ENCODE measurements around the gene UQCC5.

Gene UQCC5

DNA sequence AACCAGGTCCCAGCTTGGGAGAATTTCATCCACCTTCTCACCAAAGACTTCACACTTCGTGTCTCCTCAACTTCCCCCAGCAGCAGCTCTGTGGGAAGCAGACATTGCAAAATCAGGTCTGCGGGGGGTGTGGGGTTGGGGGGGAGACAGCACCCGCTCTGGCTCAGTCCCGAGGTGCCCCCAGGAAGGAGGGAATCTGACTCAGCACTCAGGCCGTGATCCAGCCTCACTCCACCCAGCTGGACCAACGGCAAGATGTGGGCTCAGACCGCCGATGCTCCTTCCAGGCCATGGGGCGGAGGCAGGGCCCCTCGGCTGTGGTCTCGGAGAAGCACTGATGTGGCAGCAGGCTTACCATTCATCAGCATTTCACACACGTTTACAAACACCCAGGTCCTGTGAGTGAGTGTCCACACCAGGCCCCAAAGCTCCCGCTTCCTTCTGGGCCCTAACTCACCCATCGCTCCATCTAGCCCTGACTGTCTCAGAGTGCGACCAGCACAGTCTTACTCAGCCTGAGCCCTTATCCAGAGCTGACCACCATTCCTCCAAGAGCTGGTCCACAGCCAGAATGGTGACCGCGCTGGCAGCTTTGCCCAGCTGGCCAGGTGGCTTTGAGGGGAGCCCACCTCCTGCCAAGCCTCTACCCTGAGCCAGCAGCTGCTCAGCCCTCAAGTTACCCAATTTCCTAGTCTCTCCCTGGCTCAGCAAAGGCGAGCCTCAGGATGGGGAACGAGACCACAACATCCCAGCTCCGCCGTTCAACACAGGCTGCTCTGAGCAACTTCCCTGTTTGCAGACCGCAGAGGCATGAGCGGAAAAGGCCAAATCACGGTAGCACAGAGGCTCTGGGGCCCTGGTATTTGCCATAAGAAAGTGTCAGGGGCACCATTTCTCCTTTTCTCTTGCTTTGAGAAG, 38.0 kb upstream of the UQCC5 start:
- Mint-ChIP-seq H3K4me3 (no peak overlapping the region), H3K4me1 (ENCODE audit: low read depth) (no peaks in the 10 kb centered on the region), H3K9me3 (no peaks in the 10 kb centered on the region), H3K27ac (no peak overlapping the region), H3K36me3 (ENCODE audit: low read depth) (no peaks in the 10 kb centered on the region), H3K27me3 (no peaks in the 10 kb centered on the region)
- DNase-seq = no peak

DNA sequence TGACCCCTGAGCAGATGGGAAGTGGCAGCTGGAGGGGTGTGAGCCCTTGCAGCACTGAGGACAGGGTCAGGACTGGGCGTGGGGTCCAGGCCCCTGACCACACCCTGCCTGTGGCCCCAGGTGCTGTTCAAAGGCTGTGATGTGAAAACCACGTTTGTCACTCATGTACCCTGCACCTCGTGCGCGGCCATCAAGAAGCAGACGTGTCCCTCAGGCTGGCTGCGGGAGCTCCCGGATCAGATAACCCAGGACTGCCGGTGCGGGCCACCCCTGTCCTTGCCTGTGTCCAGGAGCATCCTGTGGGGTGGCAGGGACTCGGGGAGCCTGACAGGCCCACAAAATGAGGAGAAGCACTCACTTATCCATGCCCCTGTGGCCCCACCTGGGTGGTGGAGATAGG, 35.4 kb upstream of the UQCC5 start:
- Mint-ChIP-seq H3K4me3 (no peak overlapping the region), H3K4me1 (ENCODE audit: low read depth) (no peaks in the 10 kb centered on the region), H3K9me3 (no peaks in the 10 kb centered on the region), H3K27ac (no peak overlapping the region), H3K27me3 (no peaks in the 10 kb centered on the region), H3K36me3 (ENCODE audit: low read depth) (no peaks in the 10 kb centered on the region)
- DNase-seq = no peak

GRCh38 chr3:52502001-52502400, 34.4 kb upstream of the UQCC5 start:
- DNase-seq = no peak
- H3K4me3 Mint-ChIP-seq = no peak overlapping the region
- H3K36me3 Mint-ChIP-seq (ENCODE audit: low read depth) = no peaks in the 10 kb centered on the region
- no peaks in the 10 kb centered on the region for H3K4me1 Mint-ChIP-seq (ENCODE audit: low read depth)
- H3K9me3 Mint-ChIP-seq = no peaks in the 10 kb centered on the region
- no peaks in the 10 kb centered on the region for H3K27me3 Mint-ChIP-seq
- no peak overlapping the region for H3K27ac Mint-ChIP-seq

DNA sequence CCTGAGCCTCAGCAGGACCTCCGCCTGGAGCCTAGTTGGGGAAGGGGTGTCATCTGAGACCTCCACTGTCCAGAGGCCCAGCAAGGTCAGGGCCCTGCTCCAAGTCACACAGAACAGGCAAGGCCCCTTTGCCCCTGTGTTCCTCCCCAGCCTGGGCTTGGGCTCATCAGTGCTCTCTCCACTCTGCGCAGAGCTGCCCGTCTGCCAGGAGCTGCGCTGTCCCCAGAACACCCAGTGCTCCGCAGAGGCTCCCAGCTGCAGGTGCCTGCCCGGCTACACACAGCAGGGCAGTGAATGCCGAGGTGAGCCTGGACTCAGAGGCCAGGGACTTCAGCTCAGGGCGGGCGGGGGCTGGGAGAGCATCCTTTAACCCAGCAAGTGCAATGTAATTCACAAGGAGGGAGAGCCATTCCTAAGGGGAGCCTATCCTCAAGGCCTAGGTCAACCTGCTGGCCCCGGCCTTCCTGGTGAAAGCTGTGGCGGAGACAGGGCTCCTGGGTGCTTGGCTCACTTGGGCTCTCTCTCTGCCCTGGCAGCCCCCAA, 33.5 kb upstream of the UQCC5 start:
- no peaks in the 10 kb centered on the region for H3K36me3 Mint-ChIP-seq (ENCODE audit: low read depth)
- no peaks in the 10 kb centered on the region for H3K27me3 Mint-ChIP-seq
- no peak overlapping the region for H3K4me3 Mint-ChIP-seq
- no peak for DNase-seq
- no peaks in the 10 kb centered on the region for H3K4me1 Mint-ChIP-seq (ENCODE audit: low read depth)
- H3K9me3 Mint-ChIP-seq = no peaks in the 10 kb centered on the region
- no peak overlapping the region for H3K27ac Mint-ChIP-seq

GRCh38 chr3:52503788-52504424, 32.5 kb upstream of the UQCC5 start:
- no peak for DNase-seq
- H3K36me3 Mint-ChIP-seq (ENCODE audit: low read depth) = no peaks in the 10 kb centered on the region
- no peaks in the 10 kb centered on the region for H3K27me3 Mint-ChIP-seq
- no peak overlapping the region for H3K4me3 Mint-ChIP-seq
- no peak overlapping the region for H3K27ac Mint-ChIP-seq
- H3K9me3 Mint-ChIP-seq = no peaks in the 10 kb centered on the region
- H3K4me1 Mint-ChIP-seq (ENCODE audit: low read depth) = no peaks in the 10 kb centered on the region

GRCh38 chr3:52504977-52505376, 31.4 kb upstream of the UQCC5 start:
- no peaks in the 10 kb centered on the region for H3K4me1 Mint-ChIP-seq (ENCODE audit: low read depth)
- H3K36me3 Mint-ChIP-seq (ENCODE audit: low read depth) = no peaks in the 10 kb centered on the region
- no peaks in the 10 kb centered on the region for H3K27me3 Mint-ChIP-seq
- H3K27ac Mint-ChIP-seq = no peak overlapping the region
- DNase-seq = no peak
- H3K4me3 Mint-ChIP-seq = no peak overlapping the region
- no peaks in the 10 kb centered on the region for H3K9me3 Mint-ChIP-seq

DNA sequence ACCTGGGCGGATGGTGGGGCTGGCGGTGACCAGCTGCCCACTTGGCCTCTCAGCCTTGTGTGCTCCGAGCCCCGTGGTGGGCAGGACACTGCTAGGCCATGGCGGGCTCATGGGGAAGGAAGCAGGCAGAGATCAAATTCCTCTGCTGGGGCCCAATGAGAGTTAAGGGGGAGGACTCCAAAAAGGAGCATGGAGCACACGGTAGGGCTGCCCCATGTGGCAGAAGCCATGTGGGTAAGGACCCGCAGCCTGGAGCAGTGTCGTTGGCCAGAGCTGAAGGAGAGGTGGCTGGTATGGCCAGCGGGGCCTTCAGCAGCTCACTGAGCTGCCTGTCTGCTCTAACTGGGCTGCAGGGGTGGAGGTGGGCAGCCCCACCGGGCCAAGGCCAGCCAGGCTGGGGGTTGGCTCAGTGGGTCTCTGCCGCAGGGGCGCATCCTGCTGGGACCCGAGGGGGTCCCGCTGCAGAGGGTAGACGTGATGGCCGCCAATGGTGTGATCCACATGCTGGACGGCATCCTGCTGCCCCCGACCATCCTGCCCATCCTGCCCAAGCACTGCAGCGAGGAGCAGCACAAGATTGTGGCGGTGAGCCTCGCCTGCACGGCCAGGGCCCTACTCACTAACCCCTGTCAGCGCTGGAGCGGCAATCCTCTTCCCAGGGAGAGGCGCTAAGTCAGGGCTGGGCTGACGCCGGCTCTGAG, 30.0 kb upstream of the UQCC5 start:
- no peak for DNase-seq
- no peak overlapping the region for H3K27ac Mint-ChIP-seq
- H3K9me3 Mint-ChIP-seq = no peaks in the 10 kb centered on the region

GRCh38 chr3:52507359-52507758, 29.0 kb upstream of the UQCC5 start:
- Mint-ChIP-seq H3K4me3 (no peak overlapping the region), H3K36me3 (ENCODE audit: low read depth) (no peaks in the 10 kb centered on the region), H3K27me3 (no peaks in the 10 kb centered on the region), H3K9me3 (no peaks in the 10 kb centered on the region), H3K27ac (no peak overlapping the region), H3K4me1 (ENCODE audit: low read depth) (no peaks in the 10 kb centered on the region)
- DNase-seq = no peak

More for the DNA sequence above, 30.0 kb upstream of the UQCC5 start:
- no peaks in the 10 kb centered on the region for H3K27me3 Mint-ChIP-seq
- H3K4me1 Mint-ChIP-seq (ENCODE audit: low read depth) = no peaks in the 10 kb centered on the region
- no peak overlapping the region for H3K4me3 Mint-ChIP-seq
- no peaks in the 10 kb centered on the region for H3K36me3 Mint-ChIP-seq (ENCODE audit: low read depth)

- Mint-ChIP-seq H3K36me3 (ENCODE audit: low read depth) (no peaks in the 10 kb centered on the region), H3K4me3 (no peak overlapping the region), H3K4me1 (ENCODE audit: low read depth) (no peaks in the 10 kb centered on the region), H3K27me3 (no peaks in the 10 kb centered on the region), H3K27ac (no peak overlapping the region), H3K9me3 (no peaks in the 10 kb centered on the region)
- DNase-seq = no peak
These were observed 26.6 kb upstream of the UQCC5 start for GRCh38 chr3:52509753-52510328.

DNA sequence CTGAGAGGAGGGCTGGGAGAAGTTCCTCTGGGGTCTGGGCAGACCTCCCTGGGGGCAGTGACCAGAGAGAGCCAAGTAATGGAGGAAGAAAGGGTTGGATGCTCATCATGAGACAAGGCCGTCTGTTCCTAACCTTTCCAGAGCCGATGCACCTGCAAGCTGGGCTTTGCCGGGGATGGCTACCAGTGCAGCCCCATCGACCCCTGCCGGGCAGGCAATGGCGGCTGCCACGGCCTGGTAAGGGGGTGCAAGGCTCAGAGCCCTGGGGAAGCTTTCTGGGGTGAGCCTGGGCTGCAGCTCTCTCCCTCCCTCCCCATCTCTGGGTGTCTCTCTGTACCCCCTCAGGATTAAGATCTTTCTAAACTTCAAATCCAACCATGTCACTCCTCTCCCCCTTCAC, 24.9 kb upstream of the UQCC5 start:
- no peaks in the 10 kb centered on the region for H3K27me3 Mint-ChIP-seq
- no peaks in the 10 kb centered on the region for H3K9me3 Mint-ChIP-seq
- no peaks in the 10 kb centered on the region for H3K36me3 Mint-ChIP-seq (ENCODE audit: low read depth)
- DNase-seq = no peak
- no peak overlapping the region for H3K4me3 Mint-ChIP-seq
- no peak overlapping the region for H3K27ac Mint-ChIP-seq
- no peaks in the 10 kb centered on the region for H3K4me1 Mint-ChIP-seq (ENCODE audit: low read depth)

GRCh38 chr3:52512105-52512504, 24.3 kb upstream of the UQCC5 start:
- H3K27me3 Mint-ChIP-seq = no peaks in the 10 kb centered on the region
- H3K4me3 Mint-ChIP-seq = no peak overlapping the region
- no peak overlapping the region for H3K27ac Mint-ChIP-seq
- DNase-seq = no peak
- no peaks in the 10 kb centered on the region for H3K9me3 Mint-ChIP-seq
- H3K36me3 Mint-ChIP-seq (ENCODE audit: low read depth) = no peaks in the 10 kb centered on the region
- H3K4me1 Mint-ChIP-seq (ENCODE audit: low read depth) = no peaks in the 10 kb centered on the region

DNA sequence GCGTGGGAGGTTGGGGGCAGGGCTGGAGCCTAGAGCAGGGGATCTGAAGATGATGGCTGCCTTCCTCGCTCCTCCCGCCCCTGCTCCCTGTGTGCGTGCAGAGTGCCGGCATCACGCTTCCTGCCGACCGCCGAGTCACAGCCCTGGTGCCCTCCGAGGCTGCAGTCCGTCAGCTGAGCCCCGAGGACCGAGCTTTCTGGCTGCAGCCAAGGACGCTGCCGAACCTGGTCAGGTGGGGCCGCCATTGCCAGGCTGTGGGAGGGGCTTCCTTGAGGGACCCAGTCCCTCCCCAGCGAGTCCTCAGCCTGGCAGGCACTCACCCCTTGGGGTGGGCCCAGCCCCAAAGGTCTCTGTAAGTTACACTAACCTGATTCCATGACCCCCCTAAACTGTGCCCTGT, 23.7 kb upstream of the UQCC5 start:
- H3K27ac Mint-ChIP-seq = no peak overlapping the region
- H3K9me3 Mint-ChIP-seq = no peaks in the 10 kb centered on the region
- H3K36me3 Mint-ChIP-seq (ENCODE audit: low read depth) = no peaks in the 10 kb centered on the region
- no peak overlapping the region for H3K4me3 Mint-ChIP-seq
- no peaks in the 10 kb centered on the region for H3K4me1 Mint-ChIP-seq (ENCODE audit: low read depth)
- H3K27me3 Mint-ChIP-seq = no peaks in the 10 kb centered on the region
- no peak for DNase-seq

- no peak overlapping the region for H3K4me3 Mint-ChIP-seq
- H3K9me3 Mint-ChIP-seq = no peaks in the 10 kb centered on the region
- H3K27ac Mint-ChIP-seq = no peak overlapping the region
- H3K4me1 Mint-ChIP-seq (ENCODE audit: low read depth) = no peaks in the 10 kb centered on the region
- DNase-seq = no peak
- no peaks in the 10 kb centered on the region for H3K36me3 Mint-ChIP-seq (ENCODE audit: low read depth)
- H3K27me3 Mint-ChIP-seq = no peaks in the 10 kb centered on the region
These were observed 23.1 kb upstream of the UQCC5 start for GRCh38 chr3:52513281-52513680.

GRCh38 chr3:52514576-52514975, 21.8 kb upstream of the UQCC5 start:
- H3K27me3 Mint-ChIP-seq = no peaks in the 10 kb centered on the region
- H3K36me3 Mint-ChIP-seq (ENCODE audit: low read depth) = no peaks in the 10 kb centered on the region
- H3K4me1 Mint-ChIP-seq (ENCODE audit: low read depth) = no peaks in the 10 kb centered on the region
- no peak overlapping the region for H3K27ac Mint-ChIP-seq
- H3K9me3 Mint-ChIP-seq = no peaks in the 10 kb centered on the region
- H3K4me3 Mint-ChIP-seq = no peak overlapping the region
- DNase-seq = no peak

All from activated T-cell treated with anti-CD3 and anti-CD28 coated beads, Interleukin-2, amount 50 U/mL, for 24 hours (primary cell).